CD4-positive, alpha-beta T cell (primary cell): ENCODE data around the gene KRT83. TPM values are rescaled to one million over a fixed set of nuclear protein-coding genes. Genes with fewer than 3 reads are reported as not detected.

Source experiments
- ATAC-seq: fragments of 200-7000 bp; cut with Tn5 transposase; one replicate; pipeline ENCODE4 v1.10.0; 2022; ENCODE audit warnings: mild to moderate bottlenecking; ENCODE audit not compliant: poor library complexity
- CTCF ChIA-PET: fragments of 350-600 bp; sonication (Branson Sonifier 250); formaldehyde crosslinking; loops from one replicate; lab custom pipeline; 2021; ENCODE audit warnings: antibody characterized with exemption, inconsistent platforms; lab: Charles Lee
- POLR2A ChIA-PET: fragments of 350-600 bp; sonication (Branson Sonifier 250); formaldehyde crosslinking; loops from one replicate; lab custom pipeline; 2021; ENCODE audit warnings: antibody characterized with exemption, inconsistent platforms; lab: Charles Lee
- DNase-seq, 14 experiments: peaks; one replicate each; pipeline ENCODE4 v3.0.0-alpha.2; 2013 to 2020; ENCODE audit warnings: mixed read lengths in 2 of 14
- H3K27ac ChIP-seq, 2 donors: one replicate each; pipeline versions ENCODE4 v1.5.1 to v1.7.0; 2013; ENCODE audit warnings: low read length in 2 of 2, low read depth in 1 of 2, mild to moderate bottlenecking in 1 of 2
- H3K27me3 ChIP-seq, 2 experiments: 1 replicate in 1 of 2; 2 replicates in 1 of 2; pipeline versions ENCODE4 v1.6.1 to v1.7.0; 2013; ENCODE audit warnings: low read length in 2 of 2, control low read depth in 1 of 2, mild to moderate bottlenecking in 1 of 2, moderate library complexity in 1 of 2; ENCODE audit not compliant: insufficient read depth in 2 of 2, control insufficient read depth in 1 of 2
- H3K36me3 ChIP-seq: one replicate; pipeline ENCODE4 v1.6.1; 2013; ENCODE audit warnings: low read length, control low read depth; ENCODE audit not compliant: insufficient read depth
- H3K4me1 ChIP-seq: one replicate; pipeline ENCODE4 v1.6.1; 2013; ENCODE audit warnings: low read length, control low read depth; ENCODE audit not compliant: insufficient read depth
- H3K4me3 ChIP-seq: one replicate; pipeline ENCODE4 v1.5.1; 2013; ENCODE audit warnings: mild to moderate bottlenecking, low read length, moderate library complexity
- H3K9me3 ChIP-seq, 2 experiments: 1 replicate in 1 of 2; 2 replicates in 1 of 2; pipeline versions ENCODE4 v1.6.1 to v1.7.0; 2013; ENCODE audit warnings: low read length in 2 of 2, mild to moderate bottlenecking in 2 of 2, control low read depth in 1 of 2, moderate library complexity in 1 of 2; ENCODE audit not compliant: control insufficient read depth in 1 of 2, insufficient read depth in 1 of 2
- H3K27ac Mint-ChIP-seq: one replicate; pipeline ENCODE4 v1.8.0; 2020; ENCODE audit warnings: mixed read lengths
- H3K27me3 Mint-ChIP-seq: one replicate; pipeline ENCODE4 v1.8.0; 2021; ENCODE audit warnings: mixed read lengths
- H3K36me3 Mint-ChIP-seq: one replicate; pipeline ENCODE4 v1.8.0; 2021; ENCODE audit warnings: low read depth, mixed read lengths
- H3K4me1 Mint-ChIP-seq: one replicate; pipeline ENCODE4 v1.8.0; 2021; ENCODE audit warnings: low read depth, mixed read lengths
- H3K4me3 Mint-ChIP-seq: one replicate; pipeline ENCODE4 v1.8.0; 2020; ENCODE audit warnings: mild to moderate bottlenecking, mixed read lengths
- H3K9me3 Mint-ChIP-seq: one replicate; pipeline ENCODE4 v1.8.0; 2020; ENCODE audit warnings: mixed read lengths
- CTCF ChIP-seq: fragments of 200-600 bp; IDR thresholded peaks from one replicate; pipeline ENCODE4 v1.8.0; 2022; ENCODE audit warnings: antibody characterized with exemption, mild to moderate bottlenecking
- intact Hi-C, 2 experiments: fragments of 100-400 bp; cut with DNase I in 1 of 2; cut with micrococcal nuclease in 1 of 2; formaldehyde crosslinking; loops; one replicate each; pipeline versions ENCODE4 v1.15.1 to v1.9.0; 2023 to 2025; cut with DNase I, micrococcal nuclease
- total RNA-seq, 174 experiments: library from RNA in 2 of 174; stranded (reverse) in 2 of 174; gene quantifications; one replicate each; pipeline ENCODE4 v1.2.3 and lab custom pipeline; 2021 to 2026

KRT83 gene
- total RNA-seq, 2 experiments from 2014 or later = not detected

- POLR2A ChIA-PET = no interaction called here
- CTCF ChIA-PET = no interaction called here
- no peak overlapping the region for H3K4me3 ChIP-seq
- no peak overlapping the region for H3K27ac ChIP-seq
- Mint-ChIP-seq H3K4me1 (peaks cover 25% of the 10 kb centered on the region), H3K9me3 (no peaks in the 10 kb centered on the region), H3K36me3 (no peaks in the 10 kb centered on the region), H3K27me3 (no peaks in the 10 kb centered on the region), H3K4me3 (no peak overlapping the region), H3K27ac (no peak overlapping the region)
- H3K27me3 ChIP-seq = no peaks in the 10 kb centered on the region
- intact Hi-C loops = no loop called here
- peaks cover 0 to 1% of the 10 kb centered on the region in 2 experiments for H3K9me3 ChIP-seq
- peaks cover 22% of the 10 kb centered on the region for H3K4me1 ChIP-seq
- H3K36me3 ChIP-seq = no peaks in the 10 kb centered on the region
- no peak for TF ChIP-seq CTCF
- DNase-seq (no peak), ATAC-seq (no peak)
These were observed 28.0 kb upstream of the KRT83 start for GRCh38 chr12:52349196-52349595.

GRCh38 chr12:52347551-52348510 lies 26.6 kb upstream of the KRT83 start:
- Histone ChIP-seq H3K36me3 (no peaks in the 10 kb centered on the region), H3K27ac (no peak overlapping the region), H3K4me1 (peaks cover 21% of the 10 kb centered on the region), H3K9me3 (peaks cover 0 to 5% of the 10 kb centered on the region in 2 experiments), H3K4me3 (no peak overlapping the region), H3K27me3 (no peaks in the 10 kb centered on the region)
- ATAC-seq (no peak), DNase-seq (no peak)
- CTCF ChIA-PET = no interaction called here
- TF ChIP-seq CTCF = no peak
- no peaks in the 10 kb centered on the region for H3K36me3 Mint-ChIP-seq
- H3K9me3 Mint-ChIP-seq = no peaks in the 10 kb centered on the region
- H3K4me1 Mint-ChIP-seq = peaks cover 18% of the 10 kb centered on the region
- H3K27me3 Mint-ChIP-seq = no peaks in the 10 kb centered on the region
- intact Hi-C loops = no loop called here
- POLR2A ChIA-PET = no interaction called here
- H3K27ac Mint-ChIP-seq = no peak overlapping the region
- no peak overlapping the region for H3K4me3 Mint-ChIP-seq

DNA sequence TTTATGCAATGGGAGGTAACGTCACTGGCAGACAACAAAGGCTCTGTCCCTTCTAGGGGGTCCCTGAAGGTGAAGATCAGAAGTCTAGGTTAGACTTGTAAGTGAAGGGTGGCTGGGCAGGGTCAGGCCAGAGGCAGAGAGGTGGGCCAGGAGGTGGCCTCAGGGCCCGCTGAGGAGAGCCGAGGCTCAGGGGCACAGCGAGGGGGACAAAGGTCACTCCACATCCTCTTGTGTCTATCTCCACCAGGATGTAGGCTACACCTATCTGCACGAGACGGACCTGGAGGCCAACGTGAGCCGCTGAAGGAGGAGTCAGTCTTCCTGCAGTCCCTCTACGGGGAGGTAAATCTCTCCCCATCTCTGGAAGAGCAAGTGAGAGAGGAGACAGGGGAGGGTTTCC lies 25.8 kb upstream of the KRT83 start:
- H3K9me3 Mint-ChIP-seq = no peaks in the 10 kb centered on the region
- ATAC-seq (no peak), DNase-seq (no peak)
- Histone ChIP-seq H3K27me3 (no peaks in the 10 kb centered on the region), H3K27ac (no peak overlapping the region), H3K36me3 (no peaks in the 10 kb centered on the region), H3K4me1 (peaks cover 14% of the 10 kb centered on the region), H3K9me3 (peaks cover 0 to 5% of the 10 kb centered on the region in 2 experiments), H3K4me3 (no peak overlapping the region)
- ChIA-PET POLR2A (no interaction called here), CTCF (no interaction called here)
- no peaks in the 10 kb centered on the region for H3K27me3 Mint-ChIP-seq
- no peak for TF ChIP-seq CTCF
- H3K4me3 Mint-ChIP-seq = no peak overlapping the region
- H3K4me1 Mint-ChIP-seq = peaks cover 12% of the 10 kb centered on the region
- intact Hi-C loops = no loop called here
- H3K27ac Mint-ChIP-seq = no peak overlapping the region
- H3K36me3 Mint-ChIP-seq = no peaks in the 10 kb centered on the region
